H1 (cell line): ENCODE results near the gene CDCA3.
"Not testable (repeated sequence)": the region's sequence is repeated elsewhere in the genome, so short reads cannot be mapped to it uniquely, and the experiment has no call there.

ENCODE experiments used
- CREB1 ChIP-seq: IDR thresholded peaks from 2 replicates; pipeline ENCODE4 v1.6.1; 2012; ENCODE audit warnings: inconsistent platforms
- CTCF ChIP-seq, 3 experiments: IDR thresholded peaks; 1 replicate in 2 of 3; 2 replicates in 1 of 3; pipeline versions ENCODE4 v1.5.1 to v1.6.1; 2011; ENCODE audit warnings: low read length in 3 of 3, mild to moderate bottlenecking in 3 of 3, inconsistent platforms in 2 of 3, low read depth in 1 of 3, moderate library complexity in 1 of 3; ENCODE audit not compliant: insufficient read depth in 1 of 3; ENCODE audit errors: control extremely low read depth in 1 of 3
- EP300 ChIP-seq, 2 experiments: IDR thresholded peaks; 1 replicate in 1 of 2; 2 replicates in 1 of 2; pipeline ENCODE4 v1.6.1; 2011 to 2012; ENCODE audit warnings: low read depth in 2 of 2, low read length in 2 of 2, mild to moderate bottlenecking in 2 of 2, borderline replicate concordance in 1 of 2, inconsistent platforms in 1 of 2, moderate library complexity in 1 of 2
- EZH2 ChIP-seq: fragments of 200-600 bp; sonication (generic); IDR thresholded peaks from 2 replicates; pipeline ENCODE4 v1.7.1; 2012; ENCODE audit warnings: low read depth, mild to moderate bottlenecking, moderate library complexity, low read length, inconsistent platforms; ENCODE audit not compliant: severe bottlenecking
- JUN ChIP-seq: IDR thresholded peaks from 2 replicates; pipeline ENCODE4 v1.6.1; 2011; ENCODE audit warnings: low read depth, mild to moderate bottlenecking, improper control_type of control experiment, low read length
- JUND ChIP-seq: IDR thresholded peaks from 2 replicates; pipeline ENCODE4 v1.6.1; 2011; ENCODE audit warnings: mild to moderate bottlenecking, improper control_type of control experiment, low read length
- KDM1A ChIP-seq: fragments of 200-600, 300-600 bp; sonication (generic); IDR thresholded peaks from 2 replicates; pipeline ENCODE4 v1.7.1; 2016; ENCODE audit warnings: mild to moderate bottlenecking, low read length, borderline replicate concordance
- MAX ChIP-seq: IDR thresholded peaks from 2 replicates; pipeline ENCODE4 v1.6.1; 2012; ENCODE audit warnings: inconsistent platforms
- POLR2A ChIP-seq, 2 experiments: IDR thresholded peaks; 1 replicate in 1 of 2; 2 replicates in 1 of 2; pipeline ENCODE4 v1.6.1; 2011; ENCODE audit warnings: low read depth in 2 of 2, low read length in 2 of 2, mild to moderate bottlenecking in 2 of 2; ENCODE audit errors: control extremely low read depth in 1 of 2
- POLR2AphosphoS5 ChIP-seq: IDR thresholded peaks from 2 replicates; pipeline ENCODE4 v1.6.1; 2011; ENCODE audit warnings: low read depth, low read length
- RAD21 ChIP-seq, 2 experiments: IDR thresholded peaks in 1 of 2; conservative IDR thresholded peaks in 1 of 2; 2 replicates each; pipeline ENCODE4 v1.6.1; 2011; ENCODE audit warnings: low read depth in 2 of 2, low read length in 2 of 2, improper control_type of control experiment in 1 of 2, inconsistent platforms in 1 of 2, mild to moderate bottlenecking in 1 of 2, moderate library complexity in 1 of 2
- SIX5 ChIP-seq: IDR thresholded peaks from 2 replicates; pipeline ENCODE4 v1.6.1; 2011; ENCODE audit warnings: mild to moderate bottlenecking, low read depth, low read length
- SP2 ChIP-seq: IDR thresholded peaks from 2 replicates; pipeline ENCODE4 v1.6.1; 2012; ENCODE audit warnings: mild to moderate bottlenecking, low read length, inconsistent platforms
- TAF1 ChIP-seq: IDR thresholded peaks from 2 replicates; pipeline ENCODE4 v1.6.1; 2011; ENCODE audit warnings: mild to moderate bottlenecking, low read depth, low read length

- TF ChIP-seq POLR2A (IDR thresholded peaks at IDR 0.05; ENCODE audit: control extremely low read depth in 1 of 2, low read depth in 2 of 2, low read length in 2 of 2); CREB1; CTCF (IDR thresholded peaks at IDR 0.05; ENCODE audit: control extremely low read depth in 1 of 3, insufficient read depth in 1 of 3, low read depth in 1 of 3, low read length in 3 of 3); POLR2AphosphoS5; EZH2; TAF1; RAD21 (IDR thresholded peaks at IDR 0.05 in 1 of 2, conservative IDR thresholded peaks at IDR 0.05 in 1 of 2; ENCODE audit: low read depth in 2 of 2, low read length in 2 of 2); EP300 (IDR thresholded peaks at IDR 0.05; ENCODE audit: borderline replicate concordance in 1 of 2, low read depth in 2 of 2, low read length in 2 of 2); JUN; SP2; MAX; JUND; SIX5; KDM1A: not testable (repeated sequence)
Observed at GRCh38 chr12:6870304-6870703, 19.2 kb upstream of the CDCA3 start.
